GM23338 (cell line): ENCODE results near the gene KCNC2. TPM values are rescaled to one million over a fixed set of nuclear protein-coding genes. Genes with fewer than 3 reads are reported as not detected.

Source experiments
- ATAC-seq: fragments of 200-7000 bp; cut with Tn5 transposase; 3 replicates; pipeline ENCODE4 v1.9.1; 2020
- DNase-seq: peaks from one replicate; pipeline ENCODE4 v3.0.0-alpha.2; 2015; ENCODE audit warnings: low spot score
- H2AFZ ChIP-seq: fragments of 200-600 bp; sonication (generic); 2 replicates; pipeline ENCODE4 v1.8.0; 2016; ENCODE audit warnings: antibody characterized with exemption, mild to moderate bottlenecking, moderate library complexity
- H3F3A ChIP-seq: fragments of 200-600 bp; sonication (generic); replicated peaks from 2 replicates; pipeline ENCODE4 v1.8.0; 2017; ENCODE audit warnings: antibody characterized with exemption, mixed run types, low read depth
- H3K27ac ChIP-seq: fragments of 200-600 bp; sonication (generic); 2 replicates; pipeline ENCODE4 v1.6.1; 2016; ENCODE audit warnings: low read depth
- H3K27me3 ChIP-seq: fragments of 200-600 bp; sonication (generic); 2 replicates; pipeline ENCODE4 v1.8.0; 2016; ENCODE audit warnings: mild to moderate bottlenecking, mixed run types, moderate library complexity; ENCODE audit not compliant: insufficient read depth
- H3K36me3 ChIP-seq: fragments of 200-600 bp; sonication (generic); 2 replicates; pipeline ENCODE4 v1.8.0; 2016; ENCODE audit warnings: mild to moderate bottlenecking; ENCODE audit not compliant: insufficient read depth
- H3K4me1 ChIP-seq: fragments of 200-600 bp; sonication (generic); 2 replicates; pipeline ENCODE4 v1.8.0; 2016; ENCODE audit warnings: mild to moderate bottlenecking, moderate library complexity; ENCODE audit not compliant: insufficient read depth
- H3K4me2 ChIP-seq: fragments of 200-600 bp; sonication (generic); 2 replicates; pipeline ENCODE4 v1.7.1; 2017; ENCODE audit warnings: mixed run types
- H3K4me3 ChIP-seq: fragments of 200-600 bp; sonication (generic); 2 replicates; pipeline ENCODE4 v1.6.1; 2016; ENCODE audit warnings: mixed run types
- H3K79me2 ChIP-seq: fragments of 200-600 bp; sonication (generic); replicated peaks from 2 replicates; pipeline ENCODE4 v1.8.0; 2017; ENCODE audit warnings: mild to moderate bottlenecking; ENCODE audit not compliant: insufficient read depth
- H3K9me2 ChIP-seq: fragments of 200-600 bp; sonication (generic); 2 replicates; pipeline ENCODE4 v1.8.0; 2017; ENCODE audit not compliant: insufficient read depth
- H4K20me1 ChIP-seq: fragments of 200-600 bp; sonication (generic); replicated peaks from 2 replicates; pipeline ENCODE4 v1.8.0; 2017; ENCODE audit warnings: mild to moderate bottlenecking; ENCODE audit not compliant: insufficient read depth
- H3K27ac Mint-ChIP-seq: 2 replicates; pipeline ENCODE4 v1.8.0; 2020; ENCODE audit warnings: inconsistent platforms, mild to moderate bottlenecking, moderate library complexity, mixed read lengths
- H3K27me3 Mint-ChIP-seq: 3 replicates; pipeline ENCODE4 v1.8.0; 2022; ENCODE audit warnings: low read depth, mild to moderate bottlenecking, moderate library complexity, mixed read lengths, inconsistent platforms; ENCODE audit not compliant: insufficient read depth, poor library complexity
- H3K36me3 Mint-ChIP-seq: 3 replicates; pipeline ENCODE4 v1.8.0; 2021; ENCODE audit warnings: low read depth, mild to moderate bottlenecking, inconsistent platforms, moderate library complexity, mixed read lengths
- H3K4me1 Mint-ChIP-seq: 3 replicates; pipeline ENCODE4 v1.8.0; 2020; ENCODE audit warnings: mild to moderate bottlenecking, inconsistent platforms, mixed read lengths
- H3K4me3 Mint-ChIP-seq: 3 replicates; pipeline ENCODE4 v1.8.0; 2021; ENCODE audit warnings: moderate library complexity, mild to moderate bottlenecking, inconsistent platforms, mixed read lengths
- H3K9me3 Mint-ChIP-seq: 3 replicates; pipeline ENCODE4 v1.8.0; 2020; ENCODE audit warnings: moderate library complexity, mild to moderate bottlenecking, inconsistent platforms, mixed read lengths
- CREB1 ChIP-seq: fragments of 250-450 bp; sonication (Bioruptor Pico); IDR thresholded peaks from 2 replicates; pipeline ENCODE4 v1.5.0; 2020; ENCODE audit warnings: low read depth, mild to moderate bottlenecking, moderate library complexity
- EZH2 ChIP-seq: fragments of 200-600 bp; sonication (generic); IDR thresholded peaks from one replicate; pipeline ENCODE4 v1.8.0; 2017; ENCODE audit warnings: antibody characterized with exemption, mild to moderate bottlenecking, low read depth; ENCODE audit not compliant: unreplicated experiment
- EZH2phosphoT487 ChIP-seq: fragments of 200-600 bp; sonication (generic); IDR thresholded peaks from one replicate; pipeline ENCODE4 v1.8.1; 2018; ENCODE audit warnings: antibody characterized with exemption; ENCODE audit not compliant: unreplicated experiment
- JUNB ChIP-seq: IDR thresholded peaks from one replicate; pipeline ENCODE4 v1.6.1; 2016; ENCODE audit warnings: antibody characterized with exemption; ENCODE audit not compliant: unreplicated experiment
- NANOG ChIP-seq: IDR thresholded peaks from 2 replicates; pipeline ENCODE4 v1.6.1; 2016; ENCODE audit warnings: antibody characterized with exemption, borderline replicate concordance
- POLR2AphosphoS5 ChIP-seq: IDR thresholded peaks from 2 replicates; pipeline ENCODE4 v1.6.1; 2016; ENCODE audit warnings: antibody characterized with exemption, low read depth
- STAT1 ChIP-seq: IDR thresholded peaks from one replicate; pipeline ENCODE4 v1.6.1; 2016; ENCODE audit warnings: antibody characterized with exemption; ENCODE audit not compliant: unreplicated experiment
- ZNF114 ChIP-seq: fragments of 250-450 bp; sonication (Bioruptor Pico); IDR thresholded peaks from 2 replicates; pipeline ENCODE4 v1.5.0; 2020; ENCODE audit warnings: mild to moderate bottlenecking, moderate library complexity
- ZNF331 ChIP-seq: fragments of 250-450 bp; sonication (Bioruptor Pico); IDR thresholded peaks from 2 replicates; pipeline ENCODE4 v1.5.0; 2020; ENCODE audit warnings: low read depth, mild to moderate bottlenecking, moderate library complexity
- polyA plus RNA-seq: library from polyadenylated mRNA; unstranded; fragments of >200 nt; fragmentation: Nextera tagmentation; extraction: Ambion mirVana; gene quantifications from 2 replicates; pipeline ENCODE4 v1.2.1, GENCODE V29; 2016
- total RNA-seq: library from RNA; depleted of rRNA; stranded (reverse); fragments of >200 nt; shearing (Covaris generic); gene quantifications from 2 replicates; pipeline ENCODE4 v1.2.3, GENCODE V29; 2014
- TF ChIP-seq, protein P1 (sequence below): IDR thresholded peaks from one replicate; pipeline ENCODE4 v1.6.1; 2018; ENCODE audit warnings: antibody characterized with exemption; ENCODE audit not compliant: unreplicated experiment
- TF ChIP-seq, protein P2 (sequence below), 2 experiments: fragments of 200-600 bp in 1 of 2; sonication (generic) in 1 of 2; conservative IDR thresholded peaks; 2 replicates each; pipeline versions ENCODE4 v1.5.1 to v1.6.1; 2016 to 2017; ENCODE audit warnings: antibody characterized with exemption in 2 of 2, low read depth in 2 of 2, mild to moderate bottlenecking in 2 of 2, moderate library complexity in 1 of 2
- TF ChIP-seq, protein P3 (sequence below): fragments of 250-450 bp; sonication (Bioruptor Pico); IDR thresholded peaks from 2 replicates; pipeline ENCODE4 v1.5.0; 2020; ENCODE audit warnings: mild to moderate bottlenecking, moderate library complexity
- TF ChIP-seq, protein P4 (sequence below): IDR thresholded peaks from 2 replicates; pipeline ENCODE4 v1.6.1; 2016; ENCODE audit warnings: antibody characterized with exemption

KCNC2 gene
- total and polyA plus RNA-seq, 2 experiments from 2014 or later = 0.10 TPM; not detected in 1

DNA sequence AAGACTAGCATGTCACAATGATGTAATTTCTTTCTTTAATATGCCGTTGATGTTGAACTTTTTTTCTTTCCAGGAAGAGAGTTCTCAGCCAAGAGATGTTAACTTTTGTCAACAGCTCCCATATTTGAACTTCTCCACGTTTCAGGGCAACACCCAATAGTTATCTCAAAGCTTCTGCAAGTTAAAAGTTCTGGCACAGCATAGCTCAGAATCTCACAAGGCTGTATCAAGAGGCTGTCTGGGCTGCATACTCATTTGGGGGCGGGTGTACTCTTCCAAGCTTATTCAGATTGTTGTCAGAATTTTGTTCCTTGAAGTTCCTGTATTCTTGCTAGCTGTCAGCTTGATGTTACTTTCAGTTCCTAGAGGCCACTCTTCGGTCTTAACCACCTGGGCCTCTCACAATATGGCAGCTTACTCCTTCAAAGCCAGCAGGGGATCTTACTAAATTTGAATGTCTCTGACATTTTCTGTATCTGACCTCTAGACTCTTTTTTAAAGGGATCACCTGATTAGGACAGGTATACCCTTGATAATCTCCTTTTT lies 38.9 kb downstream of the KCNC2 start:
- Mint-ChIP-seq H3K4me3 (no peak overlapping the region), H3K4me1 (no peaks in the 10 kb centered on the region), H3K27me3 (no peaks in the 10 kb centered on the region), H3K9me3 (no peaks in the 10 kb centered on the region), H3K36me3 (no peaks in the 10 kb centered on the region), H3K27ac (no peak overlapping the region)
- Histone ChIP-seq H3K4me3 (no peak overlapping the region), H3K4me2 (no peak overlapping the region), H3K79me2 (no peaks in the 10 kb centered on the region), H3K36me3 (no peaks in the 10 kb centered on the region), H3K27ac (no peak overlapping the region), H4K20me1 (no peaks in the 10 kb centered on the region), H3K4me1 (no peaks in the 10 kb centered on the region), H3K9me2 (no peaks in the 10 kb centered on the region), H3K27me3 (no peaks in the 10 kb centered on the region), H2AFZ (peak overlapping the region; percentile 57; the same call in 1 of the 2 replicates), H3F3A (no peaks in the 10 kb centered on the region)
- TF ChIP-seq EZH2phosphoT487 = no peak
- TF ChIP-seq CREB1 (CRISPR knock-in tag) = no peak
- no peak for TF ChIP-seq EZH2
- TF ChIP-seq, protein P1, sequence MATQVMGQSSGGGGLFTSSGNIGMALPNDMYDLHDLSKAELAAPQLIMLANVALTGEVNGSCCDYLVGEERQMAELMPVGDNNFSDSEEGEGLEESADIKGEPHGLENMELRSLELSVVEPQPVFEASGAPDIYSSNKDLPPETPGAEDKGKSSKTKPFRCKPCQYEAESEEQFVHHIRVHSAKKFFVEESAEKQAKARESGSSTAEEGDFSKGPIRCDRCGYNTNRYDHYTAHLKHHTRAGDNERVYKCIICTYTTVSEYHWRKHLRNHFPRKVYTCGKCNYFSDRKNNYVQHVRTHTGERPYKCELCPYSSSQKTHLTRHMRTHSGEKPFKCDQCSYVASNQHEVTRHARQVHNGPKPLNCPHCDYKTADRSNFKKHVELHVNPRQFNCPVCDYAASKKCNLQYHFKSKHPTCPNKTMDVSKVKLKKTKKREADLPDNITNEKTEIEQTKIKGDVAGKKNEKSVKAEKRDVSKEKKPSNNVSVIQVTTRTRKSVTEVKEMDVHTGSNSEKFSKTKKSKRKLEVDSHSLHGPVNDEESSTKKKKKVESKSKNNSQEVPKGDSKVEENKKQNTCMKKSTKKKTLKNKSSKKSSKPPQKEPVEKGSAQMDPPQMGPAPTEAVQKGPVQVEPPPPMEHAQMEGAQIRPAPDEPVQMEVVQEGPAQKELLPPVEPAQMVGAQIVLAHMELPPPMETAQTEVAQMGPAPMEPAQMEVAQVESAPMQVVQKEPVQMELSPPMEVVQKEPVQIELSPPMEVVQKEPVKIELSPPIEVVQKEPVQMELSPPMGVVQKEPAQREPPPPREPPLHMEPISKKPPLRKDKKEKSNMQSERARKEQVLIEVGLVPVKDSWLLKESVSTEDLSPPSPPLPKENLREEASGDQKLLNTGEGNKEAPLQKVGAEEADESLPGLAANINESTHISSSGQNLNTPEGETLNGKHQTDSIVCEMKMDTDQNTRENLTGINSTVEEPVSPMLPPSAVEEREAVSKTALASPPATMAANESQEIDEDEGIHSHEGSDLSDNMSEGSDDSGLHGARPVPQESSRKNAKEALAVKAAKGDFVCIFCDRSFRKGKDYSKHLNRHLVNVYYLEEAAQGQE = no peak
- TF ChIP-seq JUNB = no peak
- no peak for TF ChIP-seq ZNF331 (CRISPR knock-in tag)
- TF ChIP-seq, protein P2, sequence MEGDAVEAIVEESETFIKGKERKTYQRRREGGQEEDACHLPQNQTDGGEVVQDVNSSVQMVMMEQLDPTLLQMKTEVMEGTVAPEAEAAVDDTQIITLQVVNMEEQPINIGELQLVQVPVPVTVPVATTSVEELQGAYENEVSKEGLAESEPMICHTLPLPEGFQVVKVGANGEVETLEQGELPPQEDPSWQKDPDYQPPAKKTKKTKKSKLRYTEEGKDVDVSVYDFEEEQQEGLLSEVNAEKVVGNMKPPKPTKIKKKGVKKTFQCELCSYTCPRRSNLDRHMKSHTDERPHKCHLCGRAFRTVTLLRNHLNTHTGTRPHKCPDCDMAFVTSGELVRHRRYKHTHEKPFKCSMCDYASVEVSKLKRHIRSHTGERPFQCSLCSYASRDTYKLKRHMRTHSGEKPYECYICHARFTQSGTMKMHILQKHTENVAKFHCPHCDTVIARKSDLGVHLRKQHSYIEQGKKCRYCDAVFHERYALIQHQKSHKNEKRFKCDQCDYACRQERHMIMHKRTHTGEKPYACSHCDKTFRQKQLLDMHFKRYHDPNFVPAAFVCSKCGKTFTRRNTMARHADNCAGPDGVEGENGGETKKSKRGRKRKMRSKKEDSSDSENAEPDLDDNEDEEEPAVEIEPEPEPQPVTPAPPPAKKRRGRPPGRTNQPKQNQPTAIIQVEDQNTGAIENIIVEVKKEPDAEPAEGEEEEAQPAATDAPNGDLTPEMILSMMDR (conservative IDR thresholded peaks at IDR 0.05; ENCODE audit: low read depth in 2 of 2) = no peak
- TF ChIP-seq NANOG = no peak
- no peak for TF ChIP-seq ZNF114 (CRISPR knock-in tag)
- TF ChIP-seq, protein P3, sequence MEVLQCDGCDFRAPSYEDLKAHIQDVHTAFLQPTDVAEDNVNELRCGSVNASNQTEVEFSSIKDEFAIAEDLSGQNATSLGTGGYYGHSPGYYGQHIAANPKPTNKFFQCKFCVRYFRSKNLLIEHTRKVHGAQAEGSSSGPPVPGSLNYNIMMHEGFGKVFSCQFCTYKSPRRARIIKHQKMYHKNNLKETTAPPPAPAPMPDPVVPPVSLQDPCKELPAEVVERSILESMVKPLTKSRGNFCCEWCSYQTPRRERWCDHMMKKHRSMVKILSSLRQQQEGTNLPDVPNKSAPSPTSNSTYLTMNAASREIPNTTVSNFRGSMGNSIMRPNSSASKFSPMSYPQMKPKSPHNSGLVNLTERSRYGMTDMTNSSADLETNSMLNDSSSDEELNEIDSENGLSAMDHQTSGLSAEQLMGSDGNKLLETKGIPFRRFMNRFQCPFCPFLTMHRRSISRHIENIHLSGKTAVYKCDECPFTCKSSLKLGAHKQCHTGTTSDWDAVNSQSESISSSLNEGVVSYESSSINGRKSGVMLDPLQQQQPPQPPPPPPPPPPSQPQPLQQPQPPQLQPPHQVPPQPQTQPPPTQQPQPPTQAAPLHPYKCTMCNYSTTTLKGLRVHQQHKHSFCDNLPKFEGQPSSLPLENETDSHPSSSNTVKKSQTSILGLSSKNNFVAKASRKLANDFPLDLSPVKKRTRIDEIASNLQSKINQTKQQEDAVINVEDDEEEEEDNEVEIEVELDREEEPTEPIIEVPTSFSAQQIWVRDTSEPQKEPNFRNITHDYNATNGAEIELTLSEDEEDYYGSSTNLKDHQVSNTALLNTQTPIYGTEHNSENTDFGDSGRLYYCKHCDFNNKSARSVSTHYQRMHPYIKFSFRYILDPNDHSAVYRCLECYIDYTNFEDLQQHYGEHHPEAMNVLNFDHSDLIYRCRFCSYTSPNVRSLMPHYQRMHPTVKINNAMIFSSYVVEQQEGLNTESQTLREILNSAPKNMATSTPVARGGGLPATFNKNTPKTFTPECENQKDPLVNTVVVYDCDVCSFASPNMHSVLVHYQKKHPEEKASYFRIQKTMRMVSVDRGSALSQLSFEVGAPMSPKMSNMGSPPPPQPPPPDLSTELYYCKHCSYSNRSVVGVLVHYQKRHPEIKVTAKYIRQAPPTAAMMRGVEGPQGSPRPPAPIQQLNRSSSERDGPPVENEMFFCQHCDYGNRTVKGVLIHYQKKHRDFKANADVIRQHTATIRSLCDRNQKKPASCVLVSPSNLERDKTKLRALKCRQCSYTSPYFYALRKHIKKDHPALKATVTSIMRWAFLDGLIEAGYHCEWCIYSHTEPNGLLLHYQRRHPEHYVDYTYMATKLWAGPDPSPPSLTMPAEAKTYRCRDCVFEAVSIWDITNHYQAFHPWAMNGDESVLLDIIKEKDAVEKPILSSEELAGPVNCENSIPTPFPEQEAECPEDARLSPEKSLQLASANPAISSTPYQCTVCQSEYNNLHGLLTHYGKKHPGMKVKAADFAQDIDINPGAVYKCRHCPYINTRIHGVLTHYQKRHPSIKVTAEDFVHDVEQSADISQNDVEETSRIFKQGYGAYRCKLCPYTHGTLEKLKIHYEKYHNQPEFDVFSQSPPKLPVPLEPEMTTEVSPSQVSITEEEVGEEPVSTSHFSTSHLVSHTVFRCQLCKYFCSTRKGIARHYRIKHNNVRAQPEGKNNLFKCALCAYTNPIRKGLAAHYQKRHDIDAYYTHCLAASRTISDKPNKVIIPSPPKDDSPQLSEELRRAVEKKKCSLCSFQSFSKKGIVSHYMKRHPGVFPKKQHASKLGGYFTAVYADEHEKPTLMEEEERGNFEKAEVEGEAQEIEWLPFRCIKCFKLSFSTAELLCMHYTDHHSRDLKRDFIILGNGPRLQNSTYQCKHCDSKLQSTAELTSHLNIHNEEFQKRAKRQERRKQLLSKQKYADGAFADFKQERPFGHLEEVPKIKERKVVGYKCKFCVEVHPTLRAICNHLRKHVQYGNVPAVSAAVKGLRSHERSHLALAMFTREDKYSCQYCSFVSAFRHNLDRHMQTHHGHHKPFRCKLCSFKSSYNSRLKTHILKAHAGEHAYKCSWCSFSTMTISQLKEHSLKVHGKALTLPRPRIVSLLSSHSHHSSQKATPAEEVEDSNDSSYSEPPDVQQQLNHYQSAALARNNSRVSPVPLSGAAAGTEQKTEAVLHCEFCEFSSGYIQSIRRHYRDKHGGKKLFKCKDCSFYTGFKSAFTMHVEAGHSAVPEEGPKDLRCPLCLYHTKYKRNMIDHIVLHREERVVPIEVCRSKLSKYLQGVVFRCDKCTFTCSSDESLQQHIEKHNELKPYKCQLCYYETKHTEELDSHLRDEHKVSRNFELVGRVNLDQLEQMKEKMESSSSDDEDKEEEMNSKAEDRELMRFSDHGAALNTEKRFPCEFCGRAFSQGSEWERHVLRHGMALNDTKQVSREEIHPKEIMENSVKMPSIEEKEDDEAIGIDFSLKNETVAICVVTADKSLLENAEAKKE (CRISPR knock-in tag) = no peak
- TF ChIP-seq, protein P4, sequence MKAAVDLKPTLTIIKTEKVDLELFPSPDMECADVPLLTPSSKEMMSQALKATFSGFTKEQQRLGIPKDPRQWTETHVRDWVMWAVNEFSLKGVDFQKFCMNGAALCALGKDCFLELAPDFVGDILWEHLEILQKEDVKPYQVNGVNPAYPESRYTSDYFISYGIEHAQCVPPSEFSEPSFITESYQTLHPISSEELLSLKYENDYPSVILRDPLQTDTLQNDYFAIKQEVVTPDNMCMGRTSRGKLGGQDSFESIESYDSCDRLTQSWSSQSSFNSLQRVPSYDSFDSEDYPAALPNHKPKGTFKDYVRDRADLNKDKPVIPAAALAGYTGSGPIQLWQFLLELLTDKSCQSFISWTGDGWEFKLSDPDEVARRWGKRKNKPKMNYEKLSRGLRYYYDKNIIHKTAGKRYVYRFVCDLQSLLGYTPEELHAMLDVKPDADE = no peak
- TF ChIP-seq POLR2AphosphoS5 = no peak
- no peak for TF ChIP-seq STAT1
- DNase-seq (no peak), ATAC-seq (no peak)
